ENCODE data around the gene ZNF407.

ZNF407 gene

GRCh38 chr18:74766251-74766650, 168.6 kb downstream of the ZNF407 start:
- TF ChIP-seq POLR2AphosphoS5 (IDR thresholded peaks at IDR 0.05; ENCODE audit: low read depth) (no peak), SPI1 (IDR thresholded peaks at IDR 0.05; ENCODE audit: borderline replicate concordance, low read depth) (no peak), REST (IDR thresholded peaks at IDR 0.05; ENCODE audit: insufficient replicate concordance, low read depth) (no peak), CTCF (IDR thresholded peaks at IDR 0.05; ENCODE audit: insufficient read depth, low read length) (no peak), GABPA (IDR thresholded peaks at IDR 0.05; ENCODE audit: low read depth) (no peak)

DNA sequence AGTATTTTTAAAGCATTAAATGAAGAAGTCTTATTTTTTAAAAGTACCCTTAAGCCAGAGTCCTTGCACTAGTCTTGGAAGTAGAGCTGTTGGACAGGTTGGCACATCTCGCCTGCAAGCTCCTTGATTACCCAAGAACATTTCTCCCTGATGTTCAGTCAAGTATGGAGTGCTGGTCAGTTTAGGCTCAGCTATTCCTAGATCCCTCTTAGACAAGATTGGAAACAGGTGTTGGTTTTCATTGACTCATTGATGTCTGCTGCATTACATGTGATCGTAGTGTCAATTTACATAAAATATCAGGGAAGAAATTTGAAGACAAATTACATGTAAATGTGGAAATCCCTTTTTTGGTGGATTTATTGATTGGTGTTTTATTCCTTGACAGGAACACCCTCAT, 170.4 kb downstream of the ZNF407 start:
- Histone ChIP-seq H3K27me3 (ENCODE audit: insufficient read depth, poor library complexity, severe bottlenecking) (no peaks in the 10 kb centered on the region), H3K27ac (replicated peaks) (no peak overlapping the region), H3K4me3 (replicated peaks; ENCODE audit: insufficient read depth, low read length) (no peak overlapping the region)
- DNase-seq (ENCODE audit: low read depth in 1 of 2, low spot score in 1 of 2): no peak
- no peak for TF ChIP-seq CTCF (IDR thresholded peaks at IDR 0.05; ENCODE audit: insufficient read depth, low read length)
- no peak for TF ChIP-seq GABPA (IDR thresholded peaks at IDR 0.05; ENCODE audit: low read depth)
- TF ChIP-seq POLR2AphosphoS5 (IDR thresholded peaks at IDR 0.05; ENCODE audit: low read depth): no peak
- no peak for TF ChIP-seq SPI1 (IDR thresholded peaks at IDR 0.05; ENCODE audit: borderline replicate concordance, low read depth)
- no peak for TF ChIP-seq REST (IDR thresholded peaks at IDR 0.05; ENCODE audit: insufficient replicate concordance, low read depth)

More at GRCh38 chr18:74766251-74766650, 168.6 kb downstream of the ZNF407 start:
- H3K4me3 ChIP-seq (replicated peaks; ENCODE audit: insufficient read depth, low read length): no peak overlapping the region
- no peak for DNase-seq (ENCODE audit: low read depth in 1 of 2, low spot score in 1 of 2)
- no peak overlapping the region for H3K27ac ChIP-seq (replicated peaks)
- H3K27me3 ChIP-seq (ENCODE audit: insufficient read depth, poor library complexity, severe bottlenecking): no peaks in the 10 kb centered on the region

DNA sequence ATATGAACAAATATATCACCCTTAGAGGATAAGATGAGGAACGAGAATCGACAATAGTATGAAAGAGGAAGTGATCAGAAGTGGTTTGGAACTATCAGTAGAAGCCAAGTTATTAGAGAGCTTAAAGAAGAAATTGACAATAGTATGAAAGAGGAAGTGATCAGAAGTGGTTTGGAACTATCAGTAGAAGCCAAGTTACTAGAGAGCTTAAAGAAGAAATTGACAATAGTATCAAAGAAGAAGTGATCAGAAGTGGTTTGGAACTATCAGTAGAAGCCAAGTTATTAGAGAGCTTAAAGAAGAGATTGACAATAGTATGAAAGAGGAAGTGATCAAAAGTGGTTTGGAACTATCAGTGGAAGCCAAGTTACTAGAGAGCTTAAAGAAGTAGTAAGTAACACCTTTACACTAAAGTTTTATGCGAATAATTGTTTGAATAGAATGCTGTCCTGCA, 175.5 kb downstream of the ZNF407 start:
- Histone ChIP-seq H3K27ac (replicated peaks) (no peak overlapping the region), H3K4me3 (replicated peaks; ENCODE audit: insufficient read depth, low read length) (no peak overlapping the region), H3K27me3 (ENCODE audit: insufficient read depth, poor library complexity, severe bottlenecking) (no peaks in the 10 kb centered on the region)
- no peak for TF ChIP-seq CTCF (IDR thresholded peaks at IDR 0.05; ENCODE audit: insufficient read depth, low read length)
- TF ChIP-seq POLR2AphosphoS5 (IDR thresholded peaks at IDR 0.05; ENCODE audit: low read depth): no peak
- TF ChIP-seq SPI1 (IDR thresholded peaks at IDR 0.05; ENCODE audit: borderline replicate concordance, low read depth): peak; percentile 56; the same call in 1 of the 2 replicates
- DNase-seq (ENCODE audit: low read depth in 1 of 2, low spot score in 1 of 2): no peak

DNA sequence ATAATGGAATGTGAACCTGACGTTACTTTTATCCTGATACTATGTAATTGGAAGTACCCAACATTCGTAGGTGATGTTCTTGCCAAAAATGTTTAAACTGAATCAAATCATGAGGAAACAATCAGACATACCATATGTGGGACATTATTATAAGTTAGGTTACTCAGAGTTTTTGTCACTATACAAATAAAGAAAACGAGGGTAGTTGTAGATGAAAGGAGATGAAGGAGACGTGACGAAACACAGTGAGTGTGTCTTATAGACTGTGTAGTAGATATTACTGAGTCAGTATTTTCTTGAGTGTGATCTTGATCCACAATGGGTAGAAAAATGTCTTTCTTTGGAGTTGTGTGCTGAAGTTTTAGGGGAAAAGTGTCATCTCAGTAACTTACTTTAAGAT, 176.8 kb downstream of the ZNF407 start:
- no peaks in the 10 kb centered on the region for H3K27me3 ChIP-seq (ENCODE audit: insufficient read depth, poor library complexity, severe bottlenecking)
- DNase-seq (ENCODE audit: low read depth in 1 of 2, low spot score in 1 of 2): no peak
- TF ChIP-seq CTCF (IDR thresholded peaks at IDR 0.05; ENCODE audit: insufficient read depth, low read length): no peak
- no peak for TF ChIP-seq SPI1 (IDR thresholded peaks at IDR 0.05; ENCODE audit: borderline replicate concordance, low read depth)
- TF ChIP-seq POLR2AphosphoS5 (IDR thresholded peaks at IDR 0.05; ENCODE audit: low read depth): no peak
- no peak for TF ChIP-seq REST (IDR thresholded peaks at IDR 0.05; ENCODE audit: insufficient replicate concordance, low read depth)
- TF ChIP-seq GABPA (IDR thresholded peaks at IDR 0.05; ENCODE audit: low read depth): no peak
- H3K27ac ChIP-seq (replicated peaks): no peak overlapping the region
- no peak overlapping the region for H3K4me3 ChIP-seq (replicated peaks; ENCODE audit: insufficient read depth, low read length)
